ES-I3 (cell line): ENCODE measurements around the gene CDC42BPB.

Experiments used
- H3K36me3 ChIP-seq: 2 replicates; pipeline ENCODE4 v1.6.1; 2013; ENCODE audit warnings: mild to moderate bottlenecking, low read length, control low read depth, moderate library complexity; ENCODE audit not compliant: insufficient read depth
- H3K4me1 ChIP-seq: 2 replicates; pipeline ENCODE4 v1.6.1; 2013; ENCODE audit warnings: mild to moderate bottlenecking, control low read depth, low read length; ENCODE audit not compliant: insufficient read depth
- H3K9ac ChIP-seq: 2 replicates; pipeline ENCODE4 v1.6.1; 2013; ENCODE audit warnings: low read depth, mild to moderate bottlenecking, low read length, moderate library complexity
- H3K9me3 ChIP-seq: 2 replicates; pipeline ENCODE4 v1.6.1; 2013; ENCODE audit warnings: mild to moderate bottlenecking, low read length, moderate library complexity; ENCODE audit not compliant: control insufficient read depth, insufficient read depth

The CDC42BPB gene

GRCh38 chr14:103099081-103099732 is 41.9 kb upstream of the CDC42BPB start:
- H3K36me3 ChIP-seq, result no peaks in the 10 kb centered on the region
- H3K9ac ChIP-seq, result no peak overlapping the region
- H3K4me1 ChIP-seq, result peaks cover 27% of the 10 kb centered on the region
- no peaks in the 10 kb centered on the region for H3K9me3 ChIP-seq

GRCh38 chr14:103097994-103098957 is 40.9 kb upstream of the CDC42BPB start:
- peaks cover 35% of the 10 kb centered on the region for H3K4me1 ChIP-seq
- no peak overlapping the region for H3K9ac ChIP-seq
- H3K36me3 ChIP-seq, result no peaks in the 10 kb centered on the region
- H3K9me3 ChIP-seq, result no peaks in the 10 kb centered on the region

GRCh38 chr14:103097244-103097993 is 40.1 kb upstream of the CDC42BPB start:
- Histone ChIP-seq H3K9ac (no peak overlapping the region), H3K36me3 (no peaks in the 10 kb centered on the region), H3K4me1 (peaks cover 35% of the 10 kb centered on the region), H3K9me3 (no peaks in the 10 kb centered on the region)

GRCh38 chr14:103096387-103096786 is 39.0 kb upstream of the CDC42BPB start:
- no peak overlapping the region for H3K9ac ChIP-seq
- no peaks in the 10 kb centered on the region for H3K36me3 ChIP-seq
- H3K4me1 ChIP-seq, result peaks cover 35% of the 10 kb centered on the region
- H3K9me3 ChIP-seq, result no peaks in the 10 kb centered on the region

- H3K4me1 ChIP-seq, result peaks cover 35% of the 10 kb centered on the region
Observed at GRCh38 chr14:103095210-103095778, 37.9 kb upstream of the CDC42BPB start.

GRCh38 chr14:103094406-103095209 is 37.3 kb upstream of the CDC42BPB start, which contains the start of gene EXOC3L4:
TSS of gene EXOC3L4 (plus strand) at chr14:103094725. CDS start at chr14:103100220, 5,495 bp downstream.
- no peaks in the 10 kb centered on the region for H3K36me3 ChIP-seq
- no peak within 1 kb of the TSS for H3K9ac ChIP-seq
- H3K4me1 ChIP-seq, result peaks cover 33% of the 10 kb centered on the region
- H3K9me3 ChIP-seq, result no peaks in the 10 kb centered on the region

More at GRCh38 chr14:103095210-103095778, 37.9 kb upstream of the CDC42BPB start:
- Histone ChIP-seq H3K9me3 (no peaks in the 10 kb centered on the region), H3K36me3 (no peaks in the 10 kb centered on the region), H3K9ac (no peak overlapping the region)

- Histone ChIP-seq H3K9ac (no peak overlapping the region), H3K4me1 (peaks cover 27% of the 10 kb centered on the region), H3K9me3 (no peaks in the 10 kb centered on the region), H3K36me3 (no peaks in the 10 kb centered on the region)
Observed at GRCh38 chr14:103093856-103094405, 36.6 kb upstream of the CDC42BPB start.

GRCh38 chr14:103091883-103092222 is 34.5 kb upstream of the CDC42BPB start:
- no peaks in the 10 kb centered on the region for H3K36me3 ChIP-seq
- H3K4me1 ChIP-seq, result peaks cover 20% of the 10 kb centered on the region
- no peaks in the 10 kb centered on the region for H3K9me3 ChIP-seq
- no peak overlapping the region; the same call in 1 of the 2 replicates for H3K9ac ChIP-seq

GRCh38 chr14:103091041-103091882 is 33.9 kb upstream of the CDC42BPB start:
- Histone ChIP-seq H3K9ac (peak overlapping the region; percentile 40; the same call in 1 of the 2 replicates), H3K4me1 (peaks cover 17% of the 10 kb centered on the region; the same call in 1 of the 2 replicates), H3K9me3 (no peaks in the 10 kb centered on the region)

GRCh38 chr14:103090481-103091020 is 33.2 kb upstream of the CDC42BPB start:
- H3K9ac ChIP-seq, result no peak overlapping the region
- H3K4me1 ChIP-seq, result peaks cover 17% of the 10 kb centered on the region; the same call in 1 of the 2 replicates
- no peaks in the 10 kb centered on the region for H3K36me3 ChIP-seq
- no peaks in the 10 kb centered on the region for H3K9me3 ChIP-seq

More at GRCh38 chr14:103091041-103091882, 33.9 kb upstream of the CDC42BPB start:
- no peaks in the 10 kb centered on the region for H3K36me3 ChIP-seq

GRCh38 chr14:103089386-103090335 is 32.3 kb upstream of the CDC42BPB start:
- Histone ChIP-seq H3K9ac (no peak overlapping the region), H3K4me1 (peaks cover 13% of the 10 kb centered on the region; the same call in 1 of the 2 replicates), H3K9me3 (no peaks in the 10 kb centered on the region), H3K36me3 (no peaks in the 10 kb centered on the region)
